Measurements from ENCODE around the gene CELF4.
A peak's percentile ranks its signal among the peaks of the same experiment; 100 is the strongest.

The CELF4 gene

DNA sequence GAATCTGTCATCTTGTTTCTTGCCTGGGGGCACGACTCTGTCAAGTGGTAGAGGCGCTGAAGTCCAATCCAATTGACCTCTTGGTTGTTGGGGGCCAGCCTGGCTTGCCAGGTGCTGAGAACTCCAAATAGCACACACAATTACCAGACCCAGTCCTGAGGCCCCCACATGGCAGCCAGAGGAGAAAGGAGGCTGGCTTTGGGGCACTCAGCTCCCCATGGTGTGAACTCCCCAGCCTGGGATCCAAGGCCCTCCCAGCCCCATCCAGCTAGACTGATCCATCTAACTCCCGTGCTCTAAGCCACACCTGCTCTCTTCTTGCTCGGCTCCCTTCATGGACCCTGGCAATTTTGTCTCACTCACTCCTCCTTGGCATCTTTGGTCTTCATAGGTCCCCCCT, 170.0 kb downstream of the CELF4 start:
- no peak for TF ChIP-seq CTCF (IDR thresholded peaks at IDR 0.05; ENCODE audit: extremely low read depth, missing control alignments)

GRCh38 chr18:37395138-37395537, 170.5 kb downstream of the CELF4 start:
- no peak for TF ChIP-seq CTCF (IDR thresholded peaks at IDR 0.05; ENCODE audit: extremely low read depth, missing control alignments)
- no peak for DNase-seq (ENCODE audit: low spot score)

More for the DNA sequence above, 170.0 kb downstream of the CELF4 start:
- DNase-seq (ENCODE audit: low spot score): no peak

- no peak for TF ChIP-seq CTCF (IDR thresholded peaks at IDR 0.05; ENCODE audit: extremely low read depth, missing control alignments)
- DNase-seq (ENCODE audit: low spot score): no peak
Measured at GRCh38 chr18:37394610-37394965, 171.0 kb downstream of the CELF4 start.

- no peak for TF ChIP-seq CTCF (IDR thresholded peaks at IDR 0.05; ENCODE audit: extremely low read depth, missing control alignments)
- peak; percentile 60 for DNase-seq (ENCODE audit: low spot score)
Measured at GRCh38 chr18:37393945-37394609, 171.5 kb downstream of the CELF4 start.

DNA sequence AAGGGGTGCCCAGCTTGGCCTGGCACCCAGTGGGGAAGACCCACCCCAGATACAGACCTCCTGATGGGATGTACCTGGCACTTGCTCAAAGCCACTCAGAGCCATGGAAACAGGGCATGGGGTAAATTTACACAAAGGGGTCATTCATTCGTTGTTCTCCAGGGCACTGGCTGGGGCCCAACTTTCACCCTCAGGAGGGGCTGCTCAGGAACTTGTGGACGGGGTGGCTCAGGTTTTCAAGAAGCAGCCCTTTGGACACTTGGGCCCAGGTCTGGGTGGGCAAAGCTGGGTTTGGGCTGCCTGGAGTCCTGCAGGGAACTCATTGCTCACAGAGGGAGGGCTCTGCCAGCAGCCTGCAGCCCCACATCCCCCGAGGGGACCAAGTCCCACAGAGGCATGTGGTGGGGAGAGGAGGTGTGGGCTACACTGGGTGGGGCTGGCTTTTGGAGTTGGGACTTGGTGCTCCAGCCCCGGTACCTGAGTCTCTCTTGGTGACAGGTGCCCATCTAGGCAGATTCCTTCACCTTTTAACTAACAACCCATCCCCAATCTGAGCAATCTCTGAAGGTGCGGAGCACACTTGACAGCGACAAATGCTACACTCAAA, 172.3 kb downstream of the CELF4 start:
- no peak for TF ChIP-seq CTCF (IDR thresholded peaks at IDR 0.05; ENCODE audit: extremely low read depth, missing control alignments)
- DNase-seq (ENCODE audit: low spot score): no peak

DNA sequence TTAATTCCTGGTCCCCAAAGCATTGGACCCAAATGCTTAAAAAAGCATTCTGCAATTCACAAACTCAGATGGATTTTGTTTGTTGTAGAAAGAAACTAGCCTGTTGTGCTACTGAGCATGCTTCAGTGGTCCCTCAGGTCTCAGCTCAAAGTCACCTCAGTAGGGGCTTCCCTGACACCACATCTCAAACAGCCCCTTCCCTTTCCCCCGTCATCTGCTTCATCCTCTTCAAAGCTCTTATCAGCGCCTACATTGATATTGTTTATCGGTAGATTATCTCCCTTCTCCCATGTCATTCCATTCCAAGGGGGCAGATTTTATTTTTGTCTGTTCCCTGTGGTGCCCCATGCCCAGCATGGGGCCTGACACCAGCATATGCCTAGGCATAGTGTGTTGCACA, 172.9 kb downstream of the CELF4 start:
- DNase-seq (ENCODE audit: low spot score): no peak
- no peak for TF ChIP-seq CTCF (IDR thresholded peaks at IDR 0.05; ENCODE audit: extremely low read depth, missing control alignments)

GRCh38 chr18:37391698-37392548, 173.7 kb downstream of the CELF4 start:
- DNase-seq (ENCODE audit: low spot score): no peak
- no peak for TF ChIP-seq CTCF (IDR thresholded peaks at IDR 0.05; ENCODE audit: extremely low read depth, missing control alignments)
